Measurements from ENCODE around the gene DOCK7.

The DOCK7 gene

GRCh38 chr1:62608905-62609304 is 79.3 kb downstream of the DOCK7 start:
- TF ChIP-seq CTCF (IDR thresholded peaks at IDR 0.05; ENCODE audit: insufficient read depth, low read depth, low read length, missing control alignments) = no peak
- no peak overlapping the region for H3K4me3 ChIP-seq (ENCODE audit: low read length)
- DNase-seq (ENCODE audit: low read depth) = no peak

GRCh38 chr1:62601457-62601856 is 86.7 kb downstream of the DOCK7 start:
- DNase-seq (ENCODE audit: low read depth) = no peak
- no peak overlapping the region for H3K4me3 ChIP-seq (ENCODE audit: low read length)
- TF ChIP-seq CTCF (IDR thresholded peaks at IDR 0.05; ENCODE audit: insufficient read depth, low read depth, low read length, missing control alignments) = no peak

- DNase-seq (ENCODE audit: low read depth) = peak; percentile 15
- TF ChIP-seq CTCF (IDR thresholded peaks at IDR 0.05; ENCODE audit: insufficient read depth, low read depth, low read length, missing control alignments) = no peak
- no peak overlapping the region for H3K4me3 ChIP-seq (ENCODE audit: low read length)
Measured at GRCh38 chr1:62599044-62599443, 89.1 kb downstream of the DOCK7 start.

GRCh38 chr1:62597281-62597680 is 90.9 kb downstream of the DOCK7 start, which contains the start of gene ANGPTL3:
ANGPTL3 (plus strand) TSS chr1:62597520; CDS start chr1:62597567, 47 bp downstream.
- no peak within 1 kb of the TSS for H3K4me3 ChIP-seq (ENCODE audit: low read length)
- TF ChIP-seq CTCF (IDR thresholded peaks at IDR 0.05; ENCODE audit: insufficient read depth, low read depth, low read length, missing control alignments) = no peak
- no peak for DNase-seq (ENCODE audit: low read depth)

- H3K4me3 ChIP-seq (ENCODE audit: low read length) = no peak overlapping the region
- TF ChIP-seq CTCF (IDR thresholded peaks at IDR 0.05; ENCODE audit: insufficient read depth, low read depth, low read length, missing control alignments) = no peak
- no peak for DNase-seq (ENCODE audit: low read depth)
Measured at GRCh38 chr1:62595647-62596046, 92.5 kb downstream of the DOCK7 start.

GRCh38 chr1:62593825-62594394 is 94.3 kb downstream of the DOCK7 start:
- no peak overlapping the region for H3K4me3 ChIP-seq (ENCODE audit: low read length)
- TF ChIP-seq CTCF (IDR thresholded peaks at IDR 0.05; ENCODE audit: insufficient read depth, low read depth, low read length, missing control alignments) = no peak
- DNase-seq (ENCODE audit: low read depth) = no peak

GRCh38 chr1:62590970-62591368 is 97.2 kb downstream of the DOCK7 start:
- TF ChIP-seq CTCF (IDR thresholded peaks at IDR 0.05; ENCODE audit: insufficient read depth, low read depth, low read length, missing control alignments) = no peak
- DNase-seq (ENCODE audit: low read depth) = no peak
- no peak overlapping the region for H3K4me3 ChIP-seq (ENCODE audit: low read length)
